ENCODE data around the gene SACM1L.

Gene SACM1L

GRCh38 chr3:45641756-45642155 lies 47.4 kb upstream of the SACM1L start:
- no peak for TF ChIP-seq PPARA (CRISPR knock-in tag; IDR thresholded peaks at IDR 0.05; ENCODE audit: borderline replicate concordance)
- TF ChIP-seq TSHZ2 (CRISPR knock-in tag; IDR thresholded peaks at IDR 0.05), result no peak
- TF ChIP-seq RARB (CRISPR knock-in tag; IDR thresholded peaks at IDR 0.05), result no peak
- no peak for TF ChIP-seq GLIS3 (CRISPR knock-in tag; IDR thresholded peaks at IDR 0.05)
- TF ChIP-seq ZNF70 (CRISPR knock-in tag; IDR thresholded peaks at IDR 0.05), result no peak
- TF ChIP-seq ZC3H10 (CRISPR knock-in tag; IDR thresholded peaks at IDR 0.05), result no peak
- TF ChIP-seq, protein P1, sequence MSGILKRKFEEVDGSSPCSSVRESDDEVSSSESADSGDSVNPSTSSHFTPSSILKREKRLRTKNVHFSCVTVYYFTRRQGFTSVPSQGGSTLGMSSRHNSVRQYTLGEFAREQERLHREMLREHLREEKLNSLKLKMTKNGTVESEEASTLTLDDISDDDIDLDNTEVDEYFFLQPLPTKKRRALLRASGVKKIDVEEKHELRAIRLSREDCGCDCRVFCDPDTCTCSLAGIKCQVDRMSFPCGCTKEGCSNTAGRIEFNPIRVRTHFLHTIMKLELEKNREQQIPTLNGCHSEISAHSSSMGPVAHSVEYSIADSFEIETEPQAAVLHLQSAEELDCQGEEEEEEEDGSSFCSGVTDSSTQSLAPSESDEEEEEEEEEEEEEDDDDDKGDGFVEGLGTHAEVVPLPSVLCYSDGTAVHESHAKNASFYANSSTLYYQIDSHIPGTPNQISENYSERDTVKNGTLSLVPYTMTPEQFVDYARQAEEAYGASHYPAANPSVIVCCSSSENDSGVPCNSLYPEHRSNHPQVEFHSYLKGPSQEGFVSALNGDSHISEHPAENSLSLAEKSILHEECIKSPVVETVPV (CRISPR knock-in tag; IDR thresholded peaks at IDR 0.05), result no peak
- no peak for TF ChIP-seq OSR1 (CRISPR knock-in tag; IDR thresholded peaks at IDR 0.05)
- TF ChIP-seq TCF4 (CRISPR knock-in tag; IDR thresholded peaks at IDR 0.05; ENCODE audit: borderline replicate concordance), result no peak
- TF ChIP-seq ESRRG (CRISPR knock-in tag; IDR thresholded peaks at IDR 0.05), result no peak
- TF ChIP-seq CSDC2 (CRISPR knock-in tag; IDR thresholded peaks at IDR 0.05), result no peak
- no peak for TF ChIP-seq SNAI2 (CRISPR knock-in tag; IDR thresholded peaks at IDR 0.05)
- TF ChIP-seq TOX (CRISPR knock-in tag; IDR thresholded peaks at IDR 0.05; ENCODE audit: borderline replicate concordance), result no peak
- no peak for TF ChIP-seq ISL1 (CRISPR knock-in tag; IDR thresholded peaks at IDR 0.05)
- TF ChIP-seq, protein P2, sequence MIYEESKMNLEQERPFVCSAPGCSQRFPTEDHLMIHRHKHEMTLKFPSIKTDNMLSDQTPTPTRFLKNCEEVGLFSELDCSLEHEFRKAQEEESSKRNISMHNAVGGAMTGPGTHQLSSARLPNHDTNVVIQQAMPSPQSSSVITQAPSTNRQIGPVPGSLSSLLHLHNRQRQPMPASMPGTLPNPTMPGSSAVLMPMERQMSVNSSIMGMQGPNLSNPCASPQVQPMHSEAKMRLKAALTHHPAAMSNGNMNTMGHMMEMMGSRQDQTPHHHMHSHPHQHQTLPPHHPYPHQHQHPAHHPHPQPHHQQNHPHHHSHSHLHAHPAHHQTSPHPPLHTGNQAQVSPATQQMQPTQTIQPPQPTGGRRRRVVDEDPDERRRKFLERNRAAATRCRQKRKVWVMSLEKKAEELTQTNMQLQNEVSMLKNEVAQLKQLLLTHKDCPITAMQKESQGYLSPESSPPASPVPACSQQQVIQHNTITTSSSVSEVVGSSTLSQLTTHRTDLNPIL (CRISPR knock-in tag; IDR thresholded peaks at IDR 0.05; ENCODE audit: low read depth), result no peak
- no peak for ATAC-seq

DNA sequence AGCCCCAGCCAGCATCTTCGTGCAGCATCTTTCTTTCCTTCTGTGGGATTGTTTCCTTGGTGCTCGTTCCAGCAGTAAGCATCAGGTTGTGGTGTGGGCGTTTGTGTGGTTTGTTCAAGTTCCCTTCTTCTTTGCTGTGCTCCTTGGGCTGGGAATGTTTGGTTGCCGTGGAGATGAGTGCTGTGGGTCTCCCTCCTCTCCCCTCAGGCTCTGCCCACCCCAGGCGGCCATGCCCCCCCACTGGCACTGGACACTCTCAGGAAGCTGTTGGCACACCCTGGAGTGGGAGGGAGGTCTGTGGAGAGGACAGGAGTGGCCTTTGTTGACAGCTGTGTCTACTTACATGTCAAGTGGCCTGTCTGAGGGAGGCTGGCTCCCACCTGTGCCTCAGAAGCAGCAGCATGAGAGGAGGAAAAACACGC lies 46.5 kb upstream of the SACM1L start:
- TF ChIP-seq, protein P1 (CRISPR knock-in tag; IDR thresholded peaks at IDR 0.05), result no peak
- TF ChIP-seq CSDC2 (CRISPR knock-in tag; IDR thresholded peaks at IDR 0.05) (no peak), ZFP3 (CRISPR knock-in tag; IDR thresholded peaks at IDR 0.05) (no peak), ARNTL (CRISPR knock-in tag; IDR thresholded peaks at IDR 0.05; ENCODE audit: borderline replicate concordance, low read depth) (no peak), ESRRG (CRISPR knock-in tag; IDR thresholded peaks at IDR 0.05) (no peak), TOX (CRISPR knock-in tag; IDR thresholded peaks at IDR 0.05; ENCODE audit: borderline replicate concordance) (no peak), BACH2 (CRISPR knock-in tag; IDR thresholded peaks at IDR 0.05; ENCODE audit: borderline replicate concordance) (no peak), POU6F1 (CRISPR knock-in tag; IDR thresholded peaks at IDR 0.05; ENCODE audit: borderline replicate concordance, low read depth) (no peak), TSHZ2 (CRISPR knock-in tag; IDR thresholded peaks at IDR 0.05) (no peak), ZC3H10 (CRISPR knock-in tag; IDR thresholded peaks at IDR 0.05) (no peak), ZFP30 (CRISPR knock-in tag; IDR thresholded peaks at IDR 0.05) (no peak), ISL1 (CRISPR knock-in tag; IDR thresholded peaks at IDR 0.05) (no peak), PPARA (CRISPR knock-in tag; IDR thresholded peaks at IDR 0.05; ENCODE audit: borderline replicate concordance) (no peak), TCF4 (CRISPR knock-in tag; IDR thresholded peaks at IDR 0.05; ENCODE audit: borderline replicate concordance) (no peak), GLIS3 (CRISPR knock-in tag; IDR thresholded peaks at IDR 0.05) (no peak), OSR1 (CRISPR knock-in tag; IDR thresholded peaks at IDR 0.05) (no peak), ZNF70 (CRISPR knock-in tag; IDR thresholded peaks at IDR 0.05) (no peak), RARB (CRISPR knock-in tag; IDR thresholded peaks at IDR 0.05) (no peak)
- TF ChIP-seq, protein P2 (CRISPR knock-in tag; IDR thresholded peaks at IDR 0.05; ENCODE audit: low read depth), result no peak
- TF ChIP-seq, protein P3, sequence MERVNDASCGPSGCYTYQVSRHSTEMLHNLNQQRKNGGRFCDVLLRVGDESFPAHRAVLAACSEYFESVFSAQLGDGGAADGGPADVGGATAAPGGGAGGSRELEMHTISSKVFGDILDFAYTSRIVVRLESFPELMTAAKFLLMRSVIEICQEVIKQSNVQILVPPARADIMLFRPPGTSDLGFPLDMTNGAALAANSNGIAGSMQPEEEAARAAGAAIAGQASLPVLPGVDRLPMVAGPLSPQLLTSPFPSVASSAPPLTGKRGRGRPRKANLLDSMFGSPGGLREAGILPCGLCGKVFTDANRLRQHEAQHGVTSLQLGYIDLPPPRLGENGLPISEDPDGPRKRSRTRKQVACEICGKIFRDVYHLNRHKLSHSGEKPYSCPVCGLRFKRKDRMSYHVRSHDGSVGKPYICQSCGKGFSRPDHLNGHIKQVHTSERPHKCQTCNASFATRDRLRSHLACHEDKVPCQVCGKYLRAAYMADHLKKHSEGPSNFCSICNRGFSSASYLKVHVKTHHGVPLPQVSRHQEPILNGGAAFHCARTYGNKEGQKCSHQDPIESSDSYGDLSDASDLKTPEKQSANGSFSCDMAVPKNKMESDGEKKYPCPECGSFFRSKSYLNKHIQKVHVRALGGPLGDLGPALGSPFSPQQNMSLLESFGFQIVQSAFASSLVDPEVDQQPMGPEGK (CRISPR knock-in tag; IDR thresholded peaks at IDR 0.05; ENCODE audit: borderline replicate concordance), result no peak
- ATAC-seq, result peak; percentile 34
